VCaP (cell line): ENCODE data around the gene HSPA1B.
A peak's percentile ranks its signal among the peaks of the same experiment; 100 is the strongest.

Experiments
- H3K27ac ChIP-seq: fragments of 450-650 bp; 2 replicates; pipeline ENCODE4 v1.5.1; 2017
- CTCF ChIP-seq: fragments of 450-650 bp; conservative IDR thresholded peaks from 2 replicates; pipeline ENCODE4 v1.5.1; 2017; ENCODE audit warnings: mild to moderate bottlenecking, moderate library complexity

HSPA1B gene

GRCh38 chr6:31875877-31876276 is 48.3 kb downstream of the HSPA1B start:
- H3K27ac ChIP-seq, result peak overlapping the region; percentile 99
- no peak for TF ChIP-seq CTCF

- peak overlapping the region; percentile 99 for H3K27ac ChIP-seq
- no peak for TF ChIP-seq CTCF
Measured at GRCh38 chr6:31876357-31876756, 48.8 kb downstream of the HSPA1B start.

- no peak for TF ChIP-seq CTCF
- peak overlapping the region; percentile 99 for H3K27ac ChIP-seq
Measured at GRCh38 chr6:31877125-31877650, 49.6 kb downstream of the HSPA1B start.

- no peak for TF ChIP-seq CTCF
- H3K27ac ChIP-seq, result peak overlapping the region; percentile 99
Measured at GRCh38 chr6:31877651-31878161, 50.2 kb downstream of the HSPA1B start.

GRCh38 chr6:31878222-31878621 is 50.7 kb downstream of the HSPA1B start:
- no peak for TF ChIP-seq CTCF
- peak overlapping the region; percentile 99 for H3K27ac ChIP-seq

GRCh38 chr6:31878726-31879125 is 51.2 kb downstream of the HSPA1B start, which contains the start of gene SLC44A4:
Gene SLC44A4, minus strand, starts transcription at chr6:31878997. Its CDS starts 17 bp downstream, at chr6:31878980.
- H3K27ac ChIP-seq, result peak within 1 kb of the TSS; percentile 99
- TF ChIP-seq CTCF, result no peak

GRCh38 chr6:31879143-31879542 is 51.6 kb downstream of the HSPA1B start:
- TF ChIP-seq CTCF, result no peak
- peak overlapping the region; percentile 99 for H3K27ac ChIP-seq
